ENCODE measurements around the gene MAP2K5. TPM values are rescaled to one million over a fixed set of nuclear protein-coding genes. Genes with fewer than 3 reads are reported as not detected.

MAP2K5 gene
- total RNA-seq, 3 donors from 2014 or later = 26.4 to 36.4 (median 30.3) TPM

GRCh38 chr15:67731112-67731721, 188.7 kb downstream of the MAP2K5 start:
- intact Hi-C loops (cut with DNase I, micrococcal nuclease) = no loop called here
- no peak for DNase-seq
- no peaks in the 10 kb centered on the region for H3K4me1 ChIP-seq (ENCODE audit: low read depth)
- no peak overlapping the region for H3K4me3 ChIP-seq
- H3K36me3 ChIP-seq (ENCODE audit: low read depth) = no peaks in the 10 kb centered on the region
- no peak for TF ChIP-seq CTCF (IDR thresholded peaks at IDR 0.05)
- ATAC-seq = peak; percentile 38
- H3K9me3 ChIP-seq = no peaks in the 10 kb centered on the region

- H3K4me3 ChIP-seq = no peak overlapping the region
- TF ChIP-seq CTCF (IDR thresholded peaks at IDR 0.05) = no peak
- H3K9me3 ChIP-seq = no peaks in the 10 kb centered on the region
- no peaks in the 10 kb centered on the region for H3K36me3 ChIP-seq (ENCODE audit: low read depth)
- intact Hi-C loops (cut with DNase I, micrococcal nuclease) = no loop called here
- DNase-seq (no peak), ATAC-seq (no peak)
- H3K4me1 ChIP-seq (ENCODE audit: low read depth) = no peaks in the 10 kb centered on the region
Observed at GRCh38 chr15:67732164-67732563, 189.7 kb downstream of the MAP2K5 start.

- no peaks in the 10 kb centered on the region for H3K36me3 ChIP-seq (ENCODE audit: low read depth)
- DNase-seq (no peak), ATAC-seq (no peak)
- no peak overlapping the region for H3K4me3 ChIP-seq
- no peaks in the 10 kb centered on the region for H3K4me1 ChIP-seq (ENCODE audit: low read depth)
- no peak for TF ChIP-seq CTCF (IDR thresholded peaks at IDR 0.05)
- no peaks in the 10 kb centered on the region for H3K9me3 ChIP-seq
- intact Hi-C loops (cut with DNase I, micrococcal nuclease) = no loop called here
Observed at GRCh38 chr15:67732671-67733374, 190.3 kb downstream of the MAP2K5 start.

- H3K9me3 ChIP-seq = no peaks in the 10 kb centered on the region
- no peak for TF ChIP-seq CTCF (IDR thresholded peaks at IDR 0.05)
- no peak for DNase-seq
- intact Hi-C loops (cut with DNase I, micrococcal nuclease) = no loop called here
- peak; percentile 67 for ATAC-seq
- H3K4me3 ChIP-seq = no peak overlapping the region
- H3K4me1 ChIP-seq (ENCODE audit: low read depth) = no peaks in the 10 kb centered on the region
- no peaks in the 10 kb centered on the region for H3K36me3 ChIP-seq (ENCODE audit: low read depth)
Observed at GRCh38 chr15:67735896-67736295, 193.4 kb downstream of the MAP2K5 start.

GRCh38 chr15:67736810-67737209, 194.3 kb downstream of the MAP2K5 start:
- peak; percentile 54 for ATAC-seq
- Histone ChIP-seq H3K4me1 (ENCODE audit: low read depth) (no peaks in the 10 kb centered on the region), H3K4me3 (no peak overlapping the region), H3K36me3 (ENCODE audit: low read depth) (no peaks in the 10 kb centered on the region), H3K9me3 (no peaks in the 10 kb centered on the region)
- no peak for DNase-seq
- no peak for TF ChIP-seq CTCF (IDR thresholded peaks at IDR 0.05)
- intact Hi-C loops (cut with DNase I, micrococcal nuclease) = no loop called here
